ENCODE measurements around the gene WFDC6.

WFDC6 gene

GRCh38 chr20:45515147-45515913, 24.0 kb downstream of the WFDC6 start, which contains the start of gene SPINT3:
Gene SPINT3, minus strand, starts transcription at chr20:45515622. Its CDS starts 14 bp downstream, at chr20:45515608.
- DNase-seq: no peak

- DNase-seq: no peak
Measured at GRCh38 chr20:45510242-45510862, 28.9 kb downstream of the WFDC6 start.

GRCh38 chr20:45509091-45509490, 30.2 kb downstream of the WFDC6 start:
- DNase-seq: no peak

GRCh38 chr20:45508068-45508886, 31.0 kb downstream of the WFDC6 start:
- DNase-seq: no peak

- DNase-seq: peak; percentile 54
Measured at GRCh38 chr20:45507011-45507820, 32.1 kb downstream of the WFDC6 start.

GRCh38 chr20:45506398-45506797, 32.9 kb downstream of the WFDC6 start:
- no peak for DNase-seq

GRCh38 chr20:45503403-45503802, 35.9 kb downstream of the WFDC6 start:
- DNase-seq: no peak

- DNase-seq: no peak
Measured at GRCh38 chr20:45502561-45502960, 36.7 kb downstream of the WFDC6 start.

GRCh38 chr20:45501600-45501999, 37.7 kb downstream of the WFDC6 start:
- no peak for DNase-seq

- DNase-seq: no peak
Measured at GRCh38 chr20:45500022-45500421, 39.3 kb downstream of the WFDC6 start.

- no peak for DNase-seq
Measured at GRCh38 chr20:45497971-45498494, 41.2 kb downstream of the WFDC6 start.

GRCh38 chr20:45496166-45496565, 43.1 kb downstream of the WFDC6 start:
- DNase-seq: no peak

- no peak for DNase-seq
Measured at GRCh38 chr20:45495501-45495941, 43.8 kb downstream of the WFDC6 start.

GRCh38 chr20:45489083-45489531, 50.2 kb downstream of the WFDC6 start:
- DNase-seq: no peak

GRCh38 chr20:45487231-45487635, 52.0 kb downstream of the WFDC6 start:
- no peak for DNase-seq

GRCh38 chr20:45485388-45485787, 53.9 kb downstream of the WFDC6 start:
- no peak for DNase-seq

- no peak for DNase-seq
Measured at GRCh38 chr20:45484676-45485075, 54.6 kb downstream of the WFDC6 start.
